Natural killer cell treated with Interleukin-12 subunit alpha and Interleukin-12 subunit beta and Interleukin-15 and Interleukin-18, amount 100 ng/mL, for 72 hours (primary cell): ENCODE data around the gene MRE11. TPM values are rescaled to one million over a fixed set of nuclear protein-coding genes. Genes with fewer than 3 reads are reported as not detected.

Experiments used
- ATAC-seq, 2 donors: fragments of 150-1000 bp; cut with Tn5 transposase in 1 of 2; sonication (Bioruptor Pico), chemical (Tn5 transposase) in 1 of 2; 2 replicates each; pipeline ENCODE4 v1.10.0; 2021
- DNase-seq: peaks from one replicate; pipeline ENCODE4 v3.0.0; 2022; ENCODE audit warnings: low spot score
- H3K27ac Mint-ChIP-seq, 2 donors: 1 replicate in 1 of 2; 2 replicates in 1 of 2; pipeline ENCODE4 v1.8.0; 2022; ENCODE audit warnings: mixed read lengths in 2 of 2, mild to moderate bottlenecking in 1 of 2, moderate library complexity in 1 of 2
- H3K27me3 Mint-ChIP-seq, 2 donors: 1 replicate in 1 of 2; 2 replicates in 1 of 2; pipeline ENCODE4 v1.8.0; 2022; ENCODE audit warnings: mixed read lengths in 2 of 2
- H3K36me3 Mint-ChIP-seq: one replicate; pipeline ENCODE4 v1.8.0; 2022; ENCODE audit warnings: mixed read lengths
- H3K4me1 Mint-ChIP-seq, 2 donors: 1 replicate in 1 of 2; 2 replicates in 1 of 2; pipeline ENCODE4 v1.8.0; 2022; ENCODE audit warnings: low read depth in 2 of 2, mixed read lengths in 2 of 2, mild to moderate bottlenecking in 1 of 2
- H3K4me3 Mint-ChIP-seq: one replicate; pipeline ENCODE4 v1.8.0; 2022; ENCODE audit warnings: mixed read lengths
- H3K9me3 Mint-ChIP-seq: 2 replicates; pipeline ENCODE4 v1.8.0; 2022; ENCODE audit warnings: mixed read lengths
- total RNA-seq, 2 donors: library from RNA; stranded (reverse); gene quantifications; one replicate each; pipeline ENCODE4 v1.2.3, GENCODE V29; 2022

MRE11 gene
- total RNA-seq, 2 donors from 2014 or later: 27.7 to 57.7 TPM

DNA sequence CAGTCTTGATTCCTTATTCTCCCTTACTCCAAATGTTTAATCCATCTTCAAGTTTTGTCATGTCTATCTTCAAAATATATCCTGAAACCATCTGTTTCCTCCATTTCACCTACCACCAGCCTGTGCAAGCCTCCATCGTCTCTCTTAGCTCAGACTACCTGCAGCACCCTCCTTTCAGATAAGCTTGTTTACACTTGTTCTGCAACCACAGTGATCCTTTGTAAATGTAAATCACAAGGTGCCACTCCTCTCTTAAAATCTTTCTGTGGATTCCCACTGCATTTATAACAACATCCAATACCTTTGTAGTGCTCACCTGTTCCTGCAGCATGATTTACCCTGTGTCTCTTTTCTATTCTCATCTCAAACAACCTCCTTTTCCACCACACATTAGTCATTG lies 60.6 kb downstream of the MRE11 start:
- Mint-ChIP-seq H3K4me3 (no peak overlapping the region), H3K36me3 (peaks cover 37% of the 10 kb centered on the region), H3K9me3 (no peaks in the 10 kb centered on the region), H3K4me1 (no peaks in the 10 kb centered on the region), H3K27me3 (no peaks in the 10 kb centered on the region), H3K27ac (no peak overlapping the region)
- no peak for ATAC-seq
- no peak for DNase-seq

- Mint-ChIP-seq H3K9me3 (no peaks in the 10 kb centered on the region), H3K27me3 (no peaks in the 10 kb centered on the region), H3K27ac (no peak overlapping the region), H3K36me3 (peaks cover 42% of the 10 kb centered on the region), H3K4me3 (no peak overlapping the region), H3K4me1 (peaks cover 3 to 10% of the 10 kb centered on the region in 2 donors)
- no peak for ATAC-seq
- DNase-seq: no peak
Measured at GRCh38 chr11:94424662-94425061, 69.0 kb downstream of the MRE11 start.

DNA sequence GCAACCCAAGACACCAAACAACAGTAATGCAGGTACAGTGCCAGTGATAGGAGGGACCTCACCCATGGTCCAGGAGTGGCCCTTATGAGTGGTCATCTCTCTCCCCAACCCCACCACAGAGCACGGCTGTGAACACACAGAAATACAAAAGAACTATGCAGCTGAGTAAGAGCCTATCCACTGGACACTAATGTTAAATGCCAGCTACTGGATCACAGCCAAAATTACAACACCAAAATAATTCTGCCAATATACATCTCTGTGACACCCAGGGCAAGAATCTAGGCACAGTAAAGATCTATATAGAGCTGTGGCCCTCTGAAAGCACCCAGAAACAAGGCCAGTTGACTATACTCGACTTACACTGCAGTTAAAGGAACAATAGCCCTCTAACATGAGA lies 69.6 kb downstream of the MRE11 start:
- Mint-ChIP-seq H3K4me1 (peaks cover 3 to 10% of the 10 kb centered on the region in 2 donors), H3K27ac (no peak overlapping the region), H3K4me3 (no peak overlapping the region), H3K27me3 (no peaks in the 10 kb centered on the region), H3K36me3 (peaks cover 39% of the 10 kb centered on the region), H3K9me3 (no peaks in the 10 kb centered on the region)
- no peak for ATAC-seq
- no peak for DNase-seq

DNA sequence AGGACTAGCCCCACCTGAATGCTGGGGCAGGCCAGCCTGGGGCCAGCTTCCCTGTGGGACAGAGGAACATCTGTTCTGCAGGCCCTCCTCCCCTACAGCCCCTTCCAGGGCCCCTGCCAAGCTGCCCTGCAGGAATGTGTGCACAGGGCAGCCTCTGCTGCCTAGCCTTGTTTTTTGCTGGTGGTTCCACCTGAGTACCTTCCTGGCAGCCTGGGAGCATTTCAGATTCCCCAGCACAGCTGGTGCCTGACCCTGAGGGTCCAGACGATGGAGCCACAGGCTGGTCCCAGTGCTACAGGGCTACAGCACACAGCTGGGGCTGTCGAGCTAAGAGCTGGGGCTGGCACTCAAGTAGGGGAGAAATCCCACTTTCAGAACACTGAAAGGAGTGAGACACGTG lies 70.1 kb downstream of the MRE11 start:
- no peaks in the 10 kb centered on the region for H3K27me3 Mint-ChIP-seq
- H3K36me3 Mint-ChIP-seq: peaks cover 34% of the 10 kb centered on the region
- H3K4me3 Mint-ChIP-seq: no peak overlapping the region
- H3K4me1 Mint-ChIP-seq: peaks cover 3 to 10% of the 10 kb centered on the region in 2 donors
- ATAC-seq (no peak), DNase-seq (no peak)
- no peaks in the 10 kb centered on the region for H3K9me3 Mint-ChIP-seq
- H3K27ac Mint-ChIP-seq: no peak overlapping the region

DNA sequence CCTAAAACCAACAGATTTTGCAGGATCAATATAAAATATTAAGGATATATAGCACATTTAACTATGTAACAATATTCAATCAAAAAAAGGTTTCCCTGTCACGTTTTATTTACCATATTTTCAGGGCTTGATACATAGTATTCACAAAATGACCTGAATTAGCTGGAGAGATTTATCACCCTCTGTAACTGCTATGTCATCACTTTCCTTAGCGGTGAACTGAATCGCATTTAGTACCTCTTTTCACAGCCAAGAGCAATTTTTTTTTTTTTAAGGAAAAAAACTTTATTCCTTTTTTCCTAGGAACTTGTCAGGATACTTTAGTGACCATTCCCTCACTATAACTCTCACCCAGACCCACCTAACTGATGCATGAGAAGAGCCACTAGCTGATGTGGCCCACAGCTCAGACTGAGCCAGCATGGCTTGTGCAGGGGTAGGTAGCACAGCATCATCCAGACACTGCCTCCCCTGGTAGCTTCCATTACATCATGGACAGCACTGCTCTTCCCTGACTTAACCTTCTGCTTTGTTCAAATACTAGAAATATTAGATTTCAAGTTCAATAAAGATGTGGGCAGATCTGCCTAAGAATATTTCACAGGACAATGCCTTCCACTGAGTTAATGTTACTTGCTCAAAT lies 75.4 kb downstream of the MRE11 start:
- Mint-ChIP-seq H3K4me3 (no peak overlapping the region), H3K27me3 (no peaks in the 10 kb centered on the region), H3K9me3 (no peaks in the 10 kb centered on the region), H3K36me3 (no peaks in the 10 kb centered on the region), H3K4me1 (no peaks in the 10 kb centered on the region), H3K27ac (no peak overlapping the region)
- DNase-seq (no peak), ATAC-seq (no peak)

- DNase-seq (no peak), ATAC-seq (no peak)
- H3K27ac Mint-ChIP-seq: no peak overlapping the region
- H3K36me3 Mint-ChIP-seq: peaks cover 5% of the 10 kb centered on the region
- H3K27me3 Mint-ChIP-seq: no peaks in the 10 kb centered on the region
- no peaks in the 10 kb centered on the region for H3K4me1 Mint-ChIP-seq
- H3K9me3 Mint-ChIP-seq: no peaks in the 10 kb centered on the region
- H3K4me3 Mint-ChIP-seq: no peak overlapping the region
Measured at GRCh38 chr11:94417386-94417987, 76.2 kb downstream of the MRE11 start.

GRCh38 chr11:94405062-94405833 lies 88.4 kb downstream of the MRE11 start:
- Mint-ChIP-seq H3K27ac (no peak overlapping the region), H3K36me3 (peaks cover 23% of the 10 kb centered on the region), H3K4me1 (peaks cover 8 to 10% of the 10 kb centered on the region in 2 donors), H3K27me3 (peaks cover 17 to 18% of the 10 kb centered on the region in 2 donors), H3K4me3 (no peak overlapping the region), H3K9me3 (peaks cover 7% of the 10 kb centered on the region)
- no peak for ATAC-seq
- DNase-seq: no peak

- H3K27me3 Mint-ChIP-seq: peaks cover 31 to 38% of the 10 kb centered on the region in 2 donors
Measured at GRCh38 chr11:94402355-94402754, 91.3 kb downstream of the MRE11 start.

GRCh38 chr11:94401773-94402265 lies 91.8 kb downstream of the MRE11 start:
- no peak for ATAC-seq
- DNase-seq: no peak
- Mint-ChIP-seq H3K9me3 (peaks cover 4% of the 10 kb centered on the region), H3K27me3 (peaks cover 31 to 41% of the 10 kb centered on the region in 2 donors), H3K27ac (no peak overlapping the region), H3K4me1 (peaks cover 9 to 10% of the 10 kb centered on the region in 2 donors), H3K36me3 (peaks cover 7% of the 10 kb centered on the region), H3K4me3 (no peak overlapping the region)

More at GRCh38 chr11:94402355-94402754, 91.3 kb downstream of the MRE11 start:
- H3K27ac Mint-ChIP-seq: no peak overlapping the region
- peaks cover 9 to 10% of the 10 kb centered on the region in 2 donors for H3K4me1 Mint-ChIP-seq
- no peak overlapping the region for H3K4me3 Mint-ChIP-seq
- DNase-seq: no peak
- peaks cover 10% of the 10 kb centered on the region for H3K36me3 Mint-ChIP-seq
- ATAC-seq: no peak
- H3K9me3 Mint-ChIP-seq: peaks cover 4% of the 10 kb centered on the region

DNA sequence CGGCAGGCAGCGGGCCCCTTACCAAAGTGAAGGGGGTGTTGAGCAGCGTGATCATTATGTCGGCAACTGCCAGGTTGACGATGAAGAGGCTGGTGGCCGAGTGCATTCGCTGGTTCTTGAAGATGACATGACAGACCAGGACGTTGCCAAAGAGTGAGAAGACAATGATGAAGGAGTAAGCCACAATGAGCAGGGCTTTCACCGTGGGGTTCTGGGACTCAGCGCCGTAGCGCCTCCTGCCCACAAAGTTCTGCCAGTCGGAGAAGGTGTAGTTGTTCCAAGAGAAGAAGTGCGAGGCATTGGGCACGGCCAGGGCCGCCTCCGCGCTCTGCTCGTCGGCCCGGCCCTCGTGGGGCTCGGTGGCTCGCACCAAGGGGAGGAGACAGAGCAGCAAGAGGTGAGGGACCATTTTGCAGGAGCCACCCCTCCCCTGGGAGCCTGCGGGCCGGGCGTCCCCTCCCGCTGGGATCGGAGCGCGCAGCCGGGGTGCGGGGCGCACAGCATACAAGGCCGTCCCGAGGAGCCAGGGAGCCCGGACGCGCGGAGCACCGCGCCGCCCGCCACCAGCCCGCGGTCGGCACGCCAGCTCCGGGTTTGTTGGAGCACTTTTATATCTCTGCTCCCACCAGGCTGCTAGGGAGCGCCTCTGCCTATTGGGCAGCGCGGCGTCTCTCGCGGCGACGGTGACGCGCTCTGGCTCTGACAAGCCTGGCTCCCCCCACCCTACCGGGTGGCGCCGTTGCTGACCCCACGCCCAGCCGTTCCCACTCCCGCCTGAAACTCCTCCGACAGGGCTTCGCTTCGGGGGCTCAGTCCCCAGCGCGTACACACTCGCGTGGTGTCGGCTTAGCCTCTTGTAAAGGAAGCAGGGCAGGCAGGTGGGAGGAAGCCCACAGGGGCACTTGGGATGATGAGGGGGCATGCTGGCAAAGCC lies 92.5 kb downstream of the MRE11 start, which contains the start of gene GPR83:
Gene GPR83, minus strand, starts transcription at position 581 of the 934 bp plus-strand sequence. Its CDS starts 172 bp downstream, at position 409.
- H3K4me1 Mint-ChIP-seq: peaks cover 9 to 10% of the 10 kb centered on the region in 2 donors
- peak within 1 kb of the TSS; percentile 5 for H3K4me3 Mint-ChIP-seq
- peaks cover 31 to 41% of the 10 kb centered on the region in 2 donors for H3K27me3 Mint-ChIP-seq
- no peak within 1 kb of the TSS for H3K27ac Mint-ChIP-seq
- peaks cover 7% of the 10 kb centered on the region for H3K36me3 Mint-ChIP-seq
- DNase-seq (no peak), ATAC-seq (no peak)
- peaks cover 3% of the 10 kb centered on the region for H3K9me3 Mint-ChIP-seq

DNA sequence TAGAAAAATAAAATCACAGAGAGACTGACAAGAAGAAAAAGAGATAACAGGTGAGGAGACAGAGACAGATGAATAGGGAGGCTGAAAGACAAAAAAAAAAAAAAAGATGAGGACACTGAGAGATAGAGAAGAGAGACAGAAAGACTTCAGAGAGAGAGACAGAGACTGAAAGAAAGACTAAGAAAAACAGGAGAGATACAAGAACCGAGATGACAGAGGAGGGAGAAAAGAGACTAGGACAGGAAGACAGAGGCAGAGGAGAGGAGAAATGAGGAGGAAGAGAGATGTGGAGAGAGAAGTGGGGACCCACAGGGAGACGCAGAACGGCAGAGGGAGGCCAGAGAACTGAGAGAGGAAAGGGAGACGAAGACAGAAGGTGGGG lies 93.2 kb downstream of the MRE11 start:
- Mint-ChIP-seq H3K4me3 (peak overlapping the region; percentile 5), H3K27me3 (peaks cover 31 to 43% of the 10 kb centered on the region in 2 donors), H3K36me3 (peaks cover 7% of the 10 kb centered on the region)

DNA sequence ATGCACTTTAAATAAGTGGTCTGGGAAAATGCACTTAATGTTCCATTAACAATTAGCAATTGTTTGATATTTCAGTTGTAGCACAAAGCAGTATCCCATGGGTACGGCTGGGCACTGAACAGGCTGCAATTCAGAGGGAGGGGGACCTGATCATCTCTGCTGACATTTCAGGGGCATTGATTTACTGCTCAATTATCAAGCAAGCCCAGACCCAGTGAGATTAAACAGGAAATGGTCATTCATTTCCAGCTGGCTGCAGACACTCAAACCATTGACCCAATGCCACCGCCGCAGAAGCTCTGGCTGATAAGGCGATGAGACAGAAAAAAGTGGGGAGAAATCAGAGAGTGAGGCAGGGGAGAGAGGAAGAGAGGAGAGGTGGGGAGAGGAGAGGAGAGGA lies 93.6 kb downstream of the MRE11 start:
- Mint-ChIP-seq H3K4me3 (no peak overlapping the region), H3K9me3 (no peaks in the 10 kb centered on the region), H3K4me1 (peaks cover 9 to 10% of the 10 kb centered on the region in 2 donors), H3K36me3 (peaks cover 7% of the 10 kb centered on the region), H3K27ac (no peak overlapping the region), H3K27me3 (peaks cover 31 to 43% of the 10 kb centered on the region in 2 donors)
- ATAC-seq: no peak
- no peak for DNase-seq

More for the DNA sequence above, 93.2 kb downstream of the MRE11 start:
- Mint-ChIP-seq H3K4me1 (peaks cover 9 to 10% of the 10 kb centered on the region in 2 donors), H3K27ac (no peak overlapping the region), H3K9me3 (no peaks in the 10 kb centered on the region)
- ATAC-seq: no peak
- no peak for DNase-seq

DNA sequence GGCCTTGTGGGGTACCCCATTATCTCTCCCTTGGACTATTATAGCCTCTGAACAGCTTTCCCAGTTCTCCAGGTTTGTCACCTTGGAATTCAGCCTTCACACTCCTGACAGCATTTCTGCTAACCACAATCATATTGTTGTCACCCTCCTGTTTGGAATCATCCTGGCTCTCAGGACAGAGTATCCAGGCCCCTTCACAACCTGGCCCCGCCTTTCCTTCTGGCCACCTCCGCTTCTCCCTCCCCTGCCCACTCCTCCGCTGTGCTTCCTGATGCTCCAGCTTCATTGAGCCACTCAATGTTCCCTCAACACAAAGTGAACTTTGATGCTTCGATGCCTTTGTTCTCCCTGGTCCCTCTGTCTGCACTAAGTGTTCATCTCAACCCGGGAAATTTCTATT lies 95.5 kb downstream of the MRE11 start:
- H3K36me3 Mint-ChIP-seq: peaks cover 7% of the 10 kb centered on the region
- ATAC-seq: no peak
- peaks cover 31 to 43% of the 10 kb centered on the region in 2 donors for H3K27me3 Mint-ChIP-seq

More for the DNA sequence above, 95.5 kb downstream of the MRE11 start:
- Mint-ChIP-seq H3K4me3 (no peak overlapping the region), H3K27ac (no peak overlapping the region), H3K9me3 (no peaks in the 10 kb centered on the region), H3K4me1 (peaks cover 9 to 10% of the 10 kb centered on the region in 2 donors)
- DNase-seq: no peak
